ENCODE measurements around the gene ZCCHC8. TPM values are rescaled to one million over a fixed set of nuclear protein-coding genes. Genes with fewer than 3 reads are reported as not detected.
A peak's percentile ranks its signal among the peaks of the same experiment; 100 is the strongest.

The ZCCHC8 gene
- total and polyA plus RNA-seq, 2 of the 8 experiments (the other 6 are each of a cell fraction or from before 2014, with no cell fraction given), result 13.8 to 28.9 TPM

GRCh38 chr12:122526683-122527477, 26.1 kb upstream of the ZCCHC8 start, which contains the start of the genes KNTC1 and RSRC2 (continued):
- TF ChIP-seq BCL11A (IDR thresholded peaks at IDR 0.05; ENCODE audit: low read depth in 2 of 2, low read length in 2 of 2), result no peak
- TF ChIP-seq BACH1 (IDR thresholded peaks at IDR 0.05; ENCODE audit: low read length), result no peak
- peak in 1 of 2 experiments; percentile 25; a peak in 1 of 4 replicates for TF ChIP-seq HDAC2 (IDR thresholded peaks at IDR 0.05; ENCODE audit: borderline replicate concordance in 1 of 2, low read depth in 2 of 2, low read length in 2 of 2)
- TF ChIP-seq CHD7 (IDR thresholded peaks at IDR 0.05; ENCODE audit: insufficient replicate concordance, low read length), result no peak
- TF ChIP-seq POLR2A (IDR thresholded peaks at IDR 0.05; ENCODE audit: control extremely low read depth in 1 of 2, low read depth in 2 of 2, low read length in 2 of 2), result peak; percentile 99
- peak; percentile 100 for TF ChIP-seq PHF8 (conservative IDR thresholded peaks at IDR 0.05; ENCODE audit: low read depth, low read length)
- TF ChIP-seq SUZ12 (IDR thresholded peaks at IDR 0.05; ENCODE audit: low read length), result no peak
- no peak for TF ChIP-seq JUND (IDR thresholded peaks at IDR 0.05; ENCODE audit: low read length)
- TF ChIP-seq TAF7 (optimal IDR thresholded peaks at IDR 0.05; ENCODE audit: borderline replicate concordance, low read depth, low read length), result peak; percentile 97
- peak; percentile 95 for TF ChIP-seq TBP (IDR thresholded peaks at IDR 0.05; ENCODE audit: low read depth, low read length)

Measured in H1 (cell line).